ENCODE measurements around the gene PER3. TPM values are rescaled to one million over a fixed set of nuclear protein-coding genes. Genes with fewer than 3 reads are reported as not detected.

PER3 gene
- total and polyA plus RNA-seq, 2 donors (not counting 1 experiment from before 2014, with no cell fraction given): 2.4 to 5.8 TPM

Other genes starting within 250 kb of the PER3 start
- gene VAMP3, start 13.0 kb upstream of the PER3 start, total RNA-seq: 48.6 and 49.6 TPM in 2 replicates
- gene VAMP3, start 13.0 kb upstream of the PER3 start, polyA plus RNA-seq: 22.4 and 34.7 TPM in 2 replicates
- 5.0 and 5.5 TPM in 2 replicates for gene UTS2, start 68.8 kb downstream of the PER3 start, total RNA-seq
- not detected in 2 replicates for gene UTS2, start 68.8 kb downstream of the PER3 start, polyA plus RNA-seq
- 0.44 and 0.61 TPM in 2 replicates for gene TNFRSF9, start 156.5 kb downstream of the PER3 start, total RNA-seq
- 0.01 and 0.16 TPM in 2 replicates for gene TNFRSF9, start 156.5 kb downstream of the PER3 start, polyA plus RNA-seq
- 116 and 118 TPM in 2 replicates for gene PARK7, start 177.4 kb downstream of the PER3 start, total RNA-seq
- 63.9 and 87.7 TPM in 2 replicates for gene PARK7, start 177.4 kb downstream of the PER3 start, polyA plus RNA-seq
- gene ERRFI1, start 242.0 kb downstream of the PER3 start, total RNA-seq: 1.5 and 2.0 TPM in 2 replicates
- 2.0 and 3.8 TPM in 2 replicates for gene ERRFI1, start 242.0 kb downstream of the PER3 start, polyA plus RNA-seq